Measurements from ENCODE around the gene RARRES2. TPM values are rescaled to one million over a fixed set of nuclear protein-coding genes. Genes with fewer than 3 reads are reported as not detected.
A peak's percentile ranks its signal among the peaks of the same experiment; 100 is the strongest.
"Not testable (repeated sequence)": the region's sequence is repeated elsewhere in the genome, so short reads cannot be mapped to it uniquely, and the experiment has no call there.

Gene RARRES2
- total RNA-seq, 1 donor from 2014 or later, result 305 TPM

- peaks cover 39% of the 10 kb centered on the region for H3K4me1 ChIP-seq
- TF ChIP-seq, protein P1, sequence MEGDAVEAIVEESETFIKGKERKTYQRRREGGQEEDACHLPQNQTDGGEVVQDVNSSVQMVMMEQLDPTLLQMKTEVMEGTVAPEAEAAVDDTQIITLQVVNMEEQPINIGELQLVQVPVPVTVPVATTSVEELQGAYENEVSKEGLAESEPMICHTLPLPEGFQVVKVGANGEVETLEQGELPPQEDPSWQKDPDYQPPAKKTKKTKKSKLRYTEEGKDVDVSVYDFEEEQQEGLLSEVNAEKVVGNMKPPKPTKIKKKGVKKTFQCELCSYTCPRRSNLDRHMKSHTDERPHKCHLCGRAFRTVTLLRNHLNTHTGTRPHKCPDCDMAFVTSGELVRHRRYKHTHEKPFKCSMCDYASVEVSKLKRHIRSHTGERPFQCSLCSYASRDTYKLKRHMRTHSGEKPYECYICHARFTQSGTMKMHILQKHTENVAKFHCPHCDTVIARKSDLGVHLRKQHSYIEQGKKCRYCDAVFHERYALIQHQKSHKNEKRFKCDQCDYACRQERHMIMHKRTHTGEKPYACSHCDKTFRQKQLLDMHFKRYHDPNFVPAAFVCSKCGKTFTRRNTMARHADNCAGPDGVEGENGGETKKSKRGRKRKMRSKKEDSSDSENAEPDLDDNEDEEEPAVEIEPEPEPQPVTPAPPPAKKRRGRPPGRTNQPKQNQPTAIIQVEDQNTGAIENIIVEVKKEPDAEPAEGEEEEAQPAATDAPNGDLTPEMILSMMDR (IDR thresholded peaks at IDR 0.05), result no peak
- TF ChIP-seq POLR2A (IDR thresholded peaks at IDR 0.05) (no peak), POLR2AphosphoS5 (IDR thresholded peaks at IDR 0.05; ENCODE audit: insufficient read depth in 1 of 2, low read depth in 1 of 2) (no peak)
- DNase-seq (ENCODE audit: extremely low spot score in 2 of 2), result peak in 1 of 2 donors; percentile 82
- H3K4me3 ChIP-seq, result peak overlapping the region; percentile 68 to 86
- H3K27ac ChIP-seq, result peak overlapping the region; percentile 96
- no peaks in the 10 kb centered on the region for H3K9me3 ChIP-seq
- no peaks in the 10 kb centered on the region for H3K36me3 ChIP-seq
- intact Hi-C loops (cut with DNase I), result no loop called here
- no peaks in the 10 kb centered on the region for H3K27me3 ChIP-seq
Observed at GRCh38 chr7:150322114-150322832, 19.2 kb downstream of the RARRES2 start.

- peaks cover 39% of the 10 kb centered on the region for H3K4me1 ChIP-seq
- H3K36me3 ChIP-seq, result no peaks in the 10 kb centered on the region
- H3K9me3 ChIP-seq, result no peaks in the 10 kb centered on the region
- H3K27me3 ChIP-seq, result no peaks in the 10 kb centered on the region
- no peak for TF ChIP-seq POLR2AphosphoS5 (IDR thresholded peaks at IDR 0.05; ENCODE audit: insufficient read depth in 1 of 2, low read depth in 1 of 2)
- no peak for TF ChIP-seq POLR2A (IDR thresholded peaks at IDR 0.05)
- TF ChIP-seq, protein P1 (IDR thresholded peaks at IDR 0.05), result no peak
- DNase-seq (ENCODE audit: extremely low spot score in 2 of 2), result peak in 1 of 2 donors; percentile 25
- H3K4me3 ChIP-seq, result no peak overlapping the region
- intact Hi-C loops (cut with DNase I), result no loop called here
- H3K27ac ChIP-seq, result no peak overlapping the region
Observed at GRCh38 chr7:150321788-150322113, 19.7 kb downstream of the RARRES2 start.

- H3K4me1 ChIP-seq, result peaks cover 21% of the 10 kb centered on the region
- H3K27me3 ChIP-seq, result no peaks in the 10 kb centered on the region
- no peak for DNase-seq (ENCODE audit: extremely low spot score in 2 of 2)
- no peaks in the 10 kb centered on the region for H3K36me3 ChIP-seq
- no peak overlapping the region for H3K4me3 ChIP-seq
- H3K27ac ChIP-seq, result no peak overlapping the region
- H3K9me3 ChIP-seq, result no peaks in the 10 kb centered on the region
- TF ChIP-seq, protein P1 (IDR thresholded peaks at IDR 0.05), result no peak
- TF ChIP-seq POLR2AphosphoS5 (IDR thresholded peaks at IDR 0.05; ENCODE audit: insufficient read depth in 1 of 2, low read depth in 1 of 2) (no peak), POLR2A (IDR thresholded peaks at IDR 0.05) (no peak)
- intact Hi-C loops (cut with DNase I), result no loop called here
Observed at GRCh38 chr7:150317748-150318444, 23.5 kb downstream of the RARRES2 start.

DNA sequence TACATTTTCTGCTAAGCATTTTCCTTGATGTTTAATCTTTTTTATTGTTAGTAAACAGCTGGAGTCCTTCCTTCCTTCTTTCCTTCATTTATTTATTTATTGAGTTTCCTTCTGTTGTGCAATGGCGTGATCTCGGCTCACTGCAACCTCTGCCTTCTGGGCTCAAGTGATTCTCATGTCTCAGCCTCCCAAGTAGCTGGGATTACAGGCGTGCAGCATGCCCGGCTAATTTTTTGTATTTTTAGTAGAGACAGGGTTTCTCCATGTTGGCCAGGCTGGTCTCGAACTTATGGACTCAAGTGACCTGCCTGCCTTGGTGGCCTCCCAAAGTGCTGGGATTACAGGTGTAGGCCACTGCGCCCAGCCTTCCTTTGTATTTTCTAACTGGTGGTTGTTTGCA lies 24.4 kb downstream of the RARRES2 start:
- H3K9me3 ChIP-seq; DNase-seq (ENCODE audit: extremely low spot score in 2 of 2); H3K36me3 ChIP-seq; H3K27me3 ChIP-seq; H3K4me3 ChIP-seq; intact Hi-C loops (cut with DNase I): not testable (repeated sequence)
- peaks cover 12% of the 10 kb centered on the region for H3K4me1 ChIP-seq
- peak overlapping the region; percentile 27 for H3K27ac ChIP-seq

- TF ChIP-seq, protein P1 (IDR thresholded peaks at IDR 0.05), result no peak
- TF ChIP-seq POLR2AphosphoS5 (IDR thresholded peaks at IDR 0.05; ENCODE audit: insufficient read depth in 1 of 2, low read depth in 1 of 2), result no peak
- no peak for TF ChIP-seq POLR2A (IDR thresholded peaks at IDR 0.05)
- Histone ChIP-seq H3K4me1 (peaks cover 4% of the 10 kb centered on the region), H3K27ac (no peak overlapping the region), H3K27me3 (no peaks in the 10 kb centered on the region), H3K9me3 (no peaks in the 10 kb centered on the region), H3K36me3 (no peaks in the 10 kb centered on the region), H3K4me3 (no peak overlapping the region)
- intact Hi-C loops (cut with DNase I), result no loop called here
- no peak for DNase-seq (ENCODE audit: extremely low spot score in 2 of 2)
Observed at GRCh38 chr7:150314639-150315239, 26.7 kb downstream of the RARRES2 start.

All from vagina (tissue), 2 donors.